Stimulated activated memory B cell treated with anti-CD40 and anti-IgM and Interleukin-4, amounts not matched to agents 10 μg/mL and 1 μg/mL and 100 μg/mL, for 72 hours (primary cell): ENCODE data around the gene WNT3.
"Not testable (repeated sequence)": the region's sequence is repeated elsewhere in the genome, so short reads cannot be mapped to it uniquely, and the experiment has no call there.

Experiments
- ATAC-seq: fragments of 150-1000 bp; cut with Tn5 transposase; 2 replicates; pipeline ENCODE4 v1.10.0; 2021
- H3K27ac Mint-ChIP-seq: one replicate; pipeline ENCODE4 v1.8.0; 2022; ENCODE audit warnings: mild to moderate bottlenecking, mixed read lengths
- H3K27me3 Mint-ChIP-seq: one replicate; pipeline ENCODE4 v1.8.0; 2022; ENCODE audit warnings: mixed read lengths
- H3K36me3 Mint-ChIP-seq: one replicate; pipeline ENCODE4 v1.8.0; 2022; ENCODE audit warnings: mixed read lengths
- H3K4me1 Mint-ChIP-seq: one replicate; pipeline ENCODE4 v1.8.0; 2022; ENCODE audit warnings: mixed read lengths
- H3K4me3 Mint-ChIP-seq: one replicate; pipeline ENCODE4 v1.8.0; 2022; ENCODE audit warnings: mild to moderate bottlenecking, moderate library complexity, mixed read lengths
- H3K9me3 Mint-ChIP-seq: one replicate; pipeline ENCODE4 v1.8.0; 2022; ENCODE audit warnings: mixed read lengths

WNT3 gene

DNA sequence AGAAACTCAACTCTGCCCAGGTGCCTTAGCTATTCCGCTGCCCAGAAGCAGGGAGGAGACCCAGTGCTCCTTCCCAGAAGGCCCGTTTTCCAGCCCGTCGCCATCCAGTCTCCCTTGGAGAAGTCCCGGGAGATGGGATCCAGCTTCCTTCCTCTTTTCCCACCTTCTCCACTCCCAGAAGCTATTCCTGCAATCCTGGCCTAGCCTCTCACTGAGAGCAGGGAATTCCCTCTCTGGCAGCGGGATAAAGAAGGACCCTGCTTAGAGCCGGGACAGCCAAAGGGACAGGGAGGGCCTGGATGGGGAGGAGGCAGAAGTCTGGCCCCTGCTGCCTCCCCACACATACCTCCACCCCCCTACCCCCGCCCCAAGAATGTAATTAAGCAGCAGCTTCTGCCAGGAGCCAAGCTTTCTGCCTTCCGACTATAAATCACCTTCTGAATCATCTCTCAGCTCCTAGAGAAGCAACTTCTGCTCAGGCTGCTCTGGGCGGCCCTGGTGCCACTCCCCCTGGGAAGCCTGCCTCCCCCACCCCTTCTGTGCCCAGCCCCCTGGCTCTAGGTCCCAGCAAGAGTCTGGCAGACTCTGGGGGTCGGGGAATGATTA, 6.4 kb downstream of the WNT3 start:
- ATAC-seq, result no peak
- Mint-ChIP-seq H3K4me3 (no peak overlapping the region), H3K9me3 (no peaks in the 10 kb centered on the region), H3K4me1 (peaks cover 7% of the 10 kb centered on the region), H3K27ac (no peak overlapping the region), H3K36me3 (no peaks in the 10 kb centered on the region), H3K27me3 (peaks cover 69% of the 10 kb centered on the region)

DNA sequence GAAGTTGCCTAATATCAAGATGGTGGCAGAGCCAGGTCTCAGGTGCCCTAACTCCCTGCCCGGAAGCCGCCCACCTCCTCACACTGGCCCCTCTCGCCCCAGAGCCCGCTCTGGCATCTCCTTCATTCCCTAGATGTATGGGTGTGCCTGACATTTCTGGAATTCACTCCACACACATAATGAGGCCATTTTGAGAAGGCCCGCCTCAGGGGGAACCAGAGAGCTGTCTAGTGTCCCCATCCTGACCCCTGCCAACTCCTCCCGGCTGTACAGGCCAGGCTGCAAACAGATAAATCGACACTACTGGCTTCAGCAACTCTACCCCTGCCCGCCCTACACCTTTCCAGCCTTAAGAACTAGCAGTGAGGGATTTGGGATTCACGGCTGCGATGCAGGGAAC, 7.7 kb downstream of the WNT3 start:
- Mint-ChIP-seq H3K27ac (no peak overlapping the region), H3K27me3 (peaks cover 56% of the 10 kb centered on the region), H3K36me3 (no peaks in the 10 kb centered on the region), H3K4me3 (no peak overlapping the region), H3K9me3 (no peaks in the 10 kb centered on the region), H3K4me1 (no peaks in the 10 kb centered on the region)
- no peak for ATAC-seq

DNA sequence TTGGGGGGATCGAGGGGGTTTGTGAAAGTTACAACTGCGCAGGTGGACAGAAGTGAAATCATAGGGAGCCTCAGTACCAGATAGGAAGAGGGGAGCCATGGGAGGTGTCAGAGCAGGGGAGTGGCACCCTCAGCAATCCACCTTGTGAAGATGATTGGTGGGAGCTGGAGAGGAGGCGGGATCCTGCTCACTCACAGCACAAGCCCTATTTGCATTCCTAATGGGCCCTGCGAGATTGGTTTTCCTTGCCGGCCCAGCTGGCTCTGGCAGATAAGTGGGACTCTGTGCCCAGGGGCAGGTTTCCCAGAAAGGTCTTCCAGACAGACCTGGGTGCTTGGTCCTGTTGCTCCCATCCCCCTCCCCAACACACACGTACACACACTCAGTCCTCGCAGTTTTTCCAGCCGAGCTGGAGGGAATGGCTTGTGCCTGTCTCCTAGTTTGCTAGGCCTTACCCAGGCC, 9.4 kb downstream of the WNT3 start:
- H3K27ac Mint-ChIP-seq, result no peak overlapping the region
- ATAC-seq, result no peak
- no peaks in the 10 kb centered on the region for H3K4me1 Mint-ChIP-seq
- H3K4me3 Mint-ChIP-seq, result no peak overlapping the region
- H3K27me3 Mint-ChIP-seq, result peaks cover 46% of the 10 kb centered on the region
- no peaks in the 10 kb centered on the region for H3K36me3 Mint-ChIP-seq
- peaks cover 3% of the 10 kb centered on the region for H3K9me3 Mint-ChIP-seq

DNA sequence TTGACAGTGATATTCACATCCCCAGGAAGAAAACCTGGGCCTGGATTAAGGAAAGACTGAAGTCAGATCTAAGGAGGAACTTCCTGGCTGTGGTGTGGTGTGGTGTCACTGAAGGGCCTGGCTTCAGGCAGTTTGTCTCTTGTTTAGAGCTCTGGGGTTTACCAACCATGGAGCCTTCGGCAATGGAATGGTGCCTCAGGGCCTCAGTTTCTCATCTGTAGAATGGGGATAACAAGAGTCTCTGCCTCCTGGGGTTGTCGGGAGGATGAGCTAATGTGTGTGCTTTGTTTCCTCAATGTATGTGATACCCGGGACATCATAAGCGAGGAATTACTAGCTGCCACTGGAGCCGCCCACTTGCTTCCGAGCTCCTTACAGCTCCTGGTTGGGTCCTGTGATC, 12.7 kb downstream of the WNT3 start:
- no peaks in the 10 kb centered on the region for H3K36me3 Mint-ChIP-seq
- H3K9me3 Mint-ChIP-seq, result peaks cover 3% of the 10 kb centered on the region
- H3K27ac Mint-ChIP-seq, result no peak overlapping the region
- no peaks in the 10 kb centered on the region for H3K4me1 Mint-ChIP-seq
- no peak for ATAC-seq
- H3K27me3 Mint-ChIP-seq, result peaks cover 17% of the 10 kb centered on the region
- no peak overlapping the region for H3K4me3 Mint-ChIP-seq

DNA sequence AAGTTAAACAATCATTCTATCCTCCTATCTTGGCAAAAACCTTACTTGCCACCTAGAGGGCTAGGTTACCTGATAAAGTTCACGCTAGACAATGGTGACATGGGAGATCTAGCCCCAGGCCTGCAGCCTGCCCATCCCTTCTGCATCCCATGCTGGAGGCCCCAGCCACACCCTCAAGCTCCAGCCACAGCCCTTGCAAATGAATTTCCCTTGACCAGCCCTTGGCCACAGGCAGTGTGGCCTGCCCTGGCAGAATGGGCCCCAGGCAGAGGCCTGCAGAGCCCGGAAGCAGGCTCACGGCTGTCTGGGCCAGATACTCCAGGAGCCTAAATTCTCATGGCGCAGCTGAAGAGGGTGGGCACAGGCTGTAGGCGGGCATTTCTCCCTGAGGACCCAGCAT, 14.9 kb downstream of the WNT3 start:
- peaks cover 10% of the 10 kb centered on the region for H3K27me3 Mint-ChIP-seq

DNA sequence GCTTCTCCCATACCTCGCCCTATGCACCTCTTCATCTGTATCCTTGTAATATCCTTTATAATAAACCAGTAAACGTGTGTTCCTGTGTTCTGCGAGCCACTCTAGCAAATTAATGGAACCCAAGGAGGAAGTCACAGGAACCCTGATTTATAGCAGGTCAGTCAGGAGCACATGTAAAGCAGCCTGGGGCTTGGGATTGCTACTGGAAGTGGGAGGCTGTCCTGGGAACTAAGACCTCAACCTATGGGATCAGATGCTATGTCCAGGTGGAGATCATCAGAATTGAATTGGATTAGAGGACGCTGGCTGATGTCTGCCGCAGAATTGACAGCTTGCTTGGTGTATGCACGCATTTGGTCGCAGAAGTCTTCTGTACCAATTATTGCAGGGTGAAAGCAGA, 15.7 kb downstream of the WNT3 start:
- H3K27ac Mint-ChIP-seq, result no peak overlapping the region
- peaks cover 3% of the 10 kb centered on the region for H3K9me3 Mint-ChIP-seq
- no peaks in the 10 kb centered on the region for H3K36me3 Mint-ChIP-seq
- no peaks in the 10 kb centered on the region for H3K4me1 Mint-ChIP-seq
- no peak for ATAC-seq
- peaks cover 10% of the 10 kb centered on the region for H3K27me3 Mint-ChIP-seq
- no peak overlapping the region for H3K4me3 Mint-ChIP-seq

More for the DNA sequence above, 14.9 kb downstream of the WNT3 start:
- H3K4me1 Mint-ChIP-seq, result no peaks in the 10 kb centered on the region
- H3K4me3 Mint-ChIP-seq, result no peak overlapping the region
- H3K27ac Mint-ChIP-seq, result no peak overlapping the region
- no peak for ATAC-seq
- no peaks in the 10 kb centered on the region for H3K36me3 Mint-ChIP-seq
- peaks cover 3% of the 10 kb centered on the region for H3K9me3 Mint-ChIP-seq

DNA sequence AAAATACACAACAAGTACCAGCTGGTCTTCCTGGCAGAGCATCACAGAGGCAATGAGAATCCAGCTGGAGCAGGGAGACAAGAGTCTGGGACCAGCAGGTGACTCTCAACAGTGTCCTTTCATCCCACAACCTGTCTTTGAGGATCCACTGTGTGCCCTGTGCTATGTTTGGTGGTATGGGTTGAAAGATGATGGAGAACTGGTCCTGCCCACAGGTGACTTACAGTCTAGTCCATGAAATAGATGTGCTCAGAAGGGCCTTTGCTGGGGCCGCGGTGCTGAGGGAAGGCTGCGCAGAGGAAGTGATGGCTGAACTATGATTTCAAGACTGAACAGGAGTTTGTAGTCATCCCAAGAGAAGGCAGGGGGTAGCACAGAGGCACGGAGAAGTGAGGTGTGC, 17.9 kb downstream of the WNT3 start:
- Mint-ChIP-seq H3K27ac (no peak overlapping the region), H3K36me3 (no peaks in the 10 kb centered on the region), H3K27me3 (peaks cover 24% of the 10 kb centered on the region), H3K9me3 (peaks cover 3% of the 10 kb centered on the region), H3K4me3 (no peak overlapping the region), H3K4me1 (no peaks in the 10 kb centered on the region)
- ATAC-seq, result no peak

DNA sequence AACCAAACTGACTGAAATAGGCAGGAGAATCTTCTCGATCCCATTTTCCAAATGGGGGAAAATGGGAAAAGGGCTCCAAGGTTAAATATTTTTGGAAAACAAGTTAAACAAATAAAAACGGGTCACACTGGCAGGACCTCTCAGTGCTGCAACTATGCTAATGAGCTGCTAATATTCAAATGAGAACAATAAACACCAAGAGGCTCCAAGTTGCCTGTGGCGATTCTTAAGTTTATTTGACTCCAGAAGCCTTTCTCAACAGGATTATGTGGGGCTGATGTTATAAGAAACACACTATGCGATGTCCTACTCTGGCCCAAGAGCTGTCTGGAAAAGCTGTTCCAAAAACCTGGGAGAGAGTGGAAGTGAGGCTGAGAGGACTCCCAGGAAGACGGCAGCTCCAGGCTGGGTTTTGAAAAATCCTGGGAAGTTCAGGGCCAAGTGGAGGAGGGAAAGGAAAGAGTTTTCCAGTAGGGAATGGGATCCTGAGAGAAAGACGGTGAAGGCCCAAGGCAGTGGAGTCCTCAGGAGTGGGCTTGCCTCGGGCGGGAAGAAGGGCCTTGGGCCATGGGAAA, 21.4 kb downstream of the WNT3 start:
- no peak overlapping the region for H3K27ac Mint-ChIP-seq
- H3K9me3 Mint-ChIP-seq, result no peaks in the 10 kb centered on the region
- no peak overlapping the region for H3K4me3 Mint-ChIP-seq
- H3K4me1 Mint-ChIP-seq, result no peaks in the 10 kb centered on the region
- peaks cover 22% of the 10 kb centered on the region for H3K27me3 Mint-ChIP-seq
- no peak for ATAC-seq
- H3K36me3 Mint-ChIP-seq, result no peaks in the 10 kb centered on the region

DNA sequence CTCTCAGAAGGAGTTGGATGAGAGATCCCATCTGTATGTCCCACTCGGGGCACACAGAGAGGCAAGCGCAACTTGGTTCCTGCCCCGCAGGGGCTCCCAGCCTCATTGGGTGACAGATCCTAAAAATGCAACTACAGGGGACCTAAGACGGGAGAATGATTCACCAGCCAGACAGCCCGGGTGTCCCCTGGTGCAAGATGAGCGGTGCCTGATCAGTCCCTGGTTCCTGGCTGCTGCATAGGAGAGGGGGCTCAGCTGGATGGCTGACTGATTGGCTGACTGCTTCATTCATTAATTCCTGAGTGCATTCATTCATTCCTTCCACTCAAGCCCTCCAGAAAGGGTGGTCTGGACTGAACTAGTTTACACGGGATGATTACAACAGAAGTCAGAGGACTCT, 22.0 kb downstream of the WNT3 start:
- Mint-ChIP-seq H3K27ac (no peak overlapping the region), H3K9me3 (no peaks in the 10 kb centered on the region), H3K27me3 (peaks cover 25% of the 10 kb centered on the region), H3K36me3 (no peaks in the 10 kb centered on the region), H3K4me3 (no peak overlapping the region), H3K4me1 (no peaks in the 10 kb centered on the region)
- ATAC-seq, result no peak

DNA sequence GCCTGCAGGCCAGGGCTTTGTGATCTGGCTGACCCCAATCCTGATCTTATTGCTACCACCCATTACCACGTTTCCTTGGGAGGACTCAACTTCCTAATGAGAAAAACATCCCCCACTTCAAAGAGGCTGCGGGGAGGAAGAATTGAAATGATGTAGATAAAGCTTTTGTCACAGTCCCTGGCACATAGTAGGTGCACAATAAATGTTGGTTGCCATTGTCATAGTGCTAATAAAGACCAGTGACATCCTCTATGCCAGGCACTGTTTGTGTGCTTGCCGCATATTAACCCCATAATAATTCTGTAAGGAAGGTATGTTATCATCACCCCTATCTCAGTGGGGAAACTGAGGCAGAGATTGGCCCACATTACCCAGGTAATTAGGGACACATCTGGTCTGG, 22.4 kb downstream of the WNT3 start:
- Mint-ChIP-seq H3K36me3 (no peaks in the 10 kb centered on the region), H3K27ac (no peak overlapping the region), H3K4me3 (no peak overlapping the region), H3K27me3 (peaks cover 30% of the 10 kb centered on the region), H3K9me3 (no peaks in the 10 kb centered on the region), H3K4me1 (no peaks in the 10 kb centered on the region)
- no peak for ATAC-seq

DNA sequence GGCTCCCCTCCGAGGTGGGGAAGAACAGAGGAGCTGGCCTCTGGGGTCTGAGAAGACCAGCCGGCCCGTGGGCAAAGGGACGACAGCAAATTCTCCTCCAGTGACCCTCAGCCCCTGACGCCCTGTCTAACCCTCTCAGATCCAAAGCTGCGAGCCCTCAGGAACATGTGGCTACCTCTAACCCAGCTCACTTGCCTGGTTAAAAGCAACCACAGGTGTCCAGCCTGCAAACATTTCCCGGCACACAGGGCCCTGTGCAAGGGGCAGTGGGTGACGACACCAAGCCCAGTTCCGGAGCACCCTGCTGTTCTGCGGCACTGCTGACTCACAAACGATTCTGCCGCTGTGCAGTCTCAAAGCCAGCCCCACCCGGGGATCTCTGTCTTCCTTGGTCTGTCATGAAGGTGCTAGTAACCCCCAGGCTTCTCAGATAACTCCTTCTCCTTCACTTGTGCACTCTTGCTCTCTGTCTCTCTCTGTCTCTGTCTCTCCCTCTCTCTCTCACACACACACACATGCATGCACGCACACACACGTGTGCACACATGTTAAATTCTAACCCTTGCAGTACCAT, 23.0 kb downstream of the WNT3 start:
- Mint-ChIP-seq H3K9me3 (no peaks in the 10 kb centered on the region), H3K27me3 (peaks cover 36% of the 10 kb centered on the region), H3K4me3 (no peak overlapping the region)

DNA sequence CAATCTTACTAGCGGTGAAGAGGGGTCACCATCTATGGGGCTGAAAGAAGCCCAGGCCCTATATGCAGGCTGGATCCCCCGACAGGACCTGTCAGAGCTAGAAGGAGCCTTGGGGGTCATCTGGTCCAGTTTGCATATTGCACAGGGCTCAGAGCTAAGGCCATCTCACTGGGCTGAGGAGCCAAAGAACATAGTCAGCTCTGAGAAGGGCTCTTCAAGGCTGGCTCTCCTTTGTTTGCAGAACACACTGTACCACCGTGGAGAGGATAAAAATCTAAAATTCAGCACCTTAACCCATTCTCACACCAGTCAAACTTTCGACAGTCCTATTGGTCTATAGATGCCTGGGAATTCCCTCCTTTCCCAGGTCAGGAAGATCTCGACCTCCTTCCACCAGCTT, 24.2 kb downstream of the WNT3 start:
- no peak for ATAC-seq
- peaks cover 4% of the 10 kb centered on the region for H3K4me1 Mint-ChIP-seq
- peaks cover under 1% of the 10 kb centered on the region for H3K9me3 Mint-ChIP-seq
- H3K27me3 Mint-ChIP-seq, result peaks cover 47% of the 10 kb centered on the region
- H3K4me3 Mint-ChIP-seq, result no peak overlapping the region
- no peak overlapping the region for H3K27ac Mint-ChIP-seq
- H3K36me3 Mint-ChIP-seq, result no peaks in the 10 kb centered on the region

More for the DNA sequence above, 23.0 kb downstream of the WNT3 start:
- Mint-ChIP-seq H3K4me1 (peaks cover 4% of the 10 kb centered on the region), H3K27ac (no peak overlapping the region), H3K36me3 (no peaks in the 10 kb centered on the region)
- ATAC-seq, result no peak

DNA sequence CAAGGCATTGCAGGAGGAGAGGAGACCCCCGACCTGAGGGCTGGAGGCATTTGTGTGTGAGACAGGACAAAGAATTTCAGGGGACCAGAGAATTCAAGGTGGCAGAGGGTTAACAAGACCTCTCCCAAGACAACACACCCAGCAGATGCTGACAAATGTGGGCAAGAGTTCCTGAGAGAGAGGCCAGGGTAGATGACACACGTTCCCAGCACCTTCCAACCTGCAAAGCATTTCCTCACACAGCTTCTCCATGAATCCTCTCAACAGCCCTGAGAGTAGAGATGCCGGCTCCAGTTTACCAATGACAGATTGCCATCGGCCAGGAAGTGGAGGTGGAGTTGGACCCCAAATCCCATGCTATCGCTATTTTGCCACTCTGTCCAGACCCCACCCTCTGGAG, 25.0 kb downstream of the WNT3 start:
- H3K4me3 Mint-ChIP-seq, result no peak overlapping the region
- H3K36me3 Mint-ChIP-seq, result no peaks in the 10 kb centered on the region
- peaks cover 54% of the 10 kb centered on the region for H3K27me3 Mint-ChIP-seq
- H3K27ac Mint-ChIP-seq, result no peak overlapping the region
- peaks cover 4% of the 10 kb centered on the region for H3K4me1 Mint-ChIP-seq
- H3K9me3 Mint-ChIP-seq, result peaks cover 3% of the 10 kb centered on the region
- no peak for ATAC-seq

DNA sequence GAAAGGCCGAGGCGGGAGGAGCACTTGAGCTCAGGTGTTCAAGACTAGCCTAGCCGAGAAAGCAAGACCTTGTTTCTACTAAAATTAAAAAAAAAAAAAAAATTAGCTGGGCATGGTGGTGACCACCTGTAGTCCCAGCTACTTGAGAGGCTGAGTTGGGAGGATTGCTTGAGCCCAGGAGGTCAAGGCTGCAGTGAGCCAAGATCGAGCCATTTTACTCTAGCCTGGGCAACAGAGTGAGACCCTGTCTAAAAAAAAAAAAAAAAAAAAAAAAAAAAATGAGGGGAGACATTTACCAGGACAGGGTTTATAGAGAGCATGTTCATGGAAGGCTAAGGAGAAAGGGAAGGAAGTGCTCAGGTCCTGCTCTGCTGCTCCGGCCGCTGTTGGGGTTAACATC, 25.5 kb downstream of the WNT3 start:
- not testable (repeated sequence) for H3K9me3 Mint-ChIP-seq, H3K36me3 Mint-ChIP-seq, H3K27ac Mint-ChIP-seq, ATAC-seq, H3K4me1 Mint-ChIP-seq, H3K4me3 Mint-ChIP-seq
- peaks cover 54% of the 10 kb centered on the region for H3K27me3 Mint-ChIP-seq

DNA sequence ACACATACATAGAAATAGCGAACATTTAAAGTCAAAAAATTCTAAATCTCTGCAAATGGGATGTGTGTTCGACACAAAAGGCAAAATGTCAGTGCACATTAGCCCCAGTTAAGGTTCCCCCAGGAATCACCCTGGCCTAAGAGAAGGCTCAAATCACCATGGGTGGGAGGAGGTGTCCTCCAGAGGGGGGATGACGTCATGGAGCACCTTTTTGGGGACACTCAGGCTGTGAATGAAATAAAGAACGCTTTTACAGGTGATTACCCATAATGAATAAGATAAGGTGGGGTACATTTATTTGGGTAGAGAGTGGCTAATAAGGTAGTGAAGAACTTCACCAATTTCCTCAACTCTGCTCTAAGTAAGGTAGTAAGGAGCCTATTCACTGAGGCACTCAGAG, 26.4 kb downstream of the WNT3 start:
- peaks cover 3% of the 10 kb centered on the region for H3K9me3 Mint-ChIP-seq
- H3K27me3 Mint-ChIP-seq, result peaks cover 50% of the 10 kb centered on the region
- H3K4me1 Mint-ChIP-seq, result peaks cover 4% of the 10 kb centered on the region
- H3K4me3 Mint-ChIP-seq, result no peak overlapping the region
- no peak for ATAC-seq
- no peaks in the 10 kb centered on the region for H3K36me3 Mint-ChIP-seq
- no peak overlapping the region for H3K27ac Mint-ChIP-seq

DNA sequence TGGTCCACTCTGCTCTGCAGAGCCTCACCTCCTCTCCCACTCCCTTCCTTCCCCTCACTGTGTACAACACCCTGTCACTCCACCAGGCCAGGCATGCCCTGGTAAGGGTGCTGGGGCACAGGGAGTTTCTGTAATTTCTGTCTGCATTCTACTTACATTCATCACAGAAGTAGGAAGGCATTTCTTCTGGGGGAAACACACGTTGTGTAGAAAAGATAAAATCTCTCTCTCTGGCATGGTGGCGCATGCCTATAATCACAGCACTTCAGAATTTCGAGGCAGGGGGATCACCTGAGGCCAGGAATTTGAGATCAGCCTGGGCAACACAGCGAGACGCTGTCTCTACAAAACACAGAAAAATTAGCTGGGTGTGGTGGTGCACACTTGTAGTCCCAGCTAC, 27.0 kb downstream of the WNT3 start:
- H3K4me1 Mint-ChIP-seq, result peaks cover 4% of the 10 kb centered on the region
- H3K27ac Mint-ChIP-seq, result no peak overlapping the region
- H3K36me3 Mint-ChIP-seq, result no peaks in the 10 kb centered on the region
- H3K27me3 Mint-ChIP-seq, result peaks cover 46% of the 10 kb centered on the region
- H3K4me3 Mint-ChIP-seq, result no peak overlapping the region
- H3K9me3 Mint-ChIP-seq, result peaks cover 3% of the 10 kb centered on the region
- no peak for ATAC-seq
